GM12878 (cell line): ENCODE results near the gene ADGRA3. TPM values are rescaled to one million over a fixed set of nuclear protein-coding genes. Genes with fewer than 3 reads are reported as not detected.
A peak's percentile ranks its signal among the peaks of the same experiment; 100 is the strongest.

ENCODE experiments used
- ATAC-seq: fragments of 200-7000 bp; cut with Tn5 transposase; 3 replicates; pipeline ENCODE4 v1.9.1; 2020; ENCODE audit warnings: mild to moderate bottlenecking, moderate library complexity
- Bru-seq: library from RNA; stranded (reverse); fragments of 400-500 nt; gene quantifications from one replicate; lab custom pipeline; 2021; lab: Mats Ljungman, UMichigan
- BruChase-seq, 2 experiments: library from RNA; stranded (reverse); fragments of 400-500 nt; gene quantifications; one replicate each; lab custom pipeline; 2021; lab: Mats Ljungman, UMichigan
- BruUV-seq: library from RNA; stranded (reverse); fragments of 400-500 nt; replicated peaks from 2 replicates; lab custom pipeline; 2021; lab: Mats Ljungman, UMichigan
- CTCF ChIA-PET: fragments of 300-600 bp; sonication (Branson Sonifier 250); formaldehyde crosslinking; extraction: SDS; loops from one replicate; lab custom pipeline; 2021; ENCODE audit warnings: inconsistent platforms; lab: Yijun Ruan, JAX
- POLR2A ChIA-PET: fragments of 350-600 bp; formaldehyde crosslinking; extraction: SDS; loops from one replicate; lab custom pipeline; 2021; ENCODE audit warnings: inconsistent platforms; lab: Charles Lee
- RAD21 ChIA-PET: fragments of 300-600 bp; sonication (Branson Sonifier 250); formaldehyde crosslinking; loops from one replicate; lab custom pipeline; 2023; ENCODE audit warnings: antibody characterized with exemption; ENCODE audit not compliant: unreplicated experiment; lab: Charles Lee
- SMC1A ChIA-PET: fragments of 300-600 bp; sonication (Branson Sonifier 250); formaldehyde crosslinking; loops from one replicate; lab custom pipeline; 2023; ENCODE audit not compliant: unreplicated experiment, uncharacterized antibody; lab: Charles Lee
- DNase-seq: peaks from one replicate; pipeline ENCODE4 v3.0.0-alpha.2; 2011; ENCODE audit warnings: low read depth, low spot score
- FAIRE-seq: peaks from 3 replicates; lab custom pipeline; 2011; peaks lifted over from hg19 to GRCh38; lab: Jason Lieb, UNC
- H2AFZ ChIP-seq: 2 replicates; pipeline ENCODE4 v1.6.0; 2011; ENCODE audit warnings: low read depth, low read length, control low read depth; ENCODE audit not compliant: control insufficient read depth
- H3K27ac ChIP-seq: 2 replicates; pipeline ENCODE4 v1.5.1; 2011; ENCODE audit warnings: control low read depth; ENCODE audit not compliant: control insufficient read depth, insufficient read depth
- H3K27me3 ChIP-seq, 2 experiments: replicated peaks in 1 of 2; 2 replicates each; pipeline versions ENCODE4 v1.6.0 to v1.6.1; 2011; ENCODE audit warnings: low read length in 1 of 2; ENCODE audit not compliant: control insufficient read depth in 2 of 2, insufficient read depth in 2 of 2
- H3K36me3 ChIP-seq, 2 experiments: 2 replicates each; pipeline ENCODE4 v1.5.1; 2011; ENCODE audit warnings: low read length in 1 of 2; ENCODE audit not compliant: control insufficient read depth in 2 of 2, insufficient read depth in 2 of 2
- H3K4me1 ChIP-seq: 2 replicates; pipeline ENCODE4 v1.6.1; 2011; ENCODE audit warnings: mild to moderate bottlenecking, low read length, moderate library complexity, mixed read lengths; ENCODE audit not compliant: control insufficient read depth, insufficient read depth
- H3K4me2 ChIP-seq: 2 replicates; pipeline ENCODE4 v1.6.0; 2011; ENCODE audit warnings: control low read depth; ENCODE audit not compliant: control insufficient read depth, insufficient read depth
- H3K4me3 ChIP-seq: fragments of 200-600 bp; sonication (generic); 2 replicates; pipeline ENCODE4 v1.5.1; 2016
- H3K79me2 ChIP-seq: 2 replicates; pipeline ENCODE4 v1.6.0; 2011; ENCODE audit warnings: low read length; ENCODE audit not compliant: control insufficient read depth, insufficient read depth
- H3K9ac ChIP-seq: 2 replicates; pipeline ENCODE4 v1.8.0; 2011; ENCODE audit warnings: low read length, control low read depth, mixed read lengths; ENCODE audit not compliant: control insufficient read depth, insufficient read depth
- H3K9me3 ChIP-seq: replicated peaks from 3 replicates; pipeline ENCODE4 v1.5.1; 2011; ENCODE audit warnings: mild to moderate bottlenecking, low read length; ENCODE audit not compliant: control insufficient read depth, insufficient read depth
- H4K20me1 ChIP-seq: 2 replicates; pipeline ENCODE4 v1.6.0; 2011; ENCODE audit not compliant: control insufficient read depth, insufficient read depth
- CEBPZ ChIP-seq: fragments of 150-350 bp; IDR thresholded peaks from 2 replicates; pipeline ENCODE4 v1.6.1; 2016; ENCODE audit warnings: low read depth, low read length
- E2F8 ChIP-seq: fragments of 450-650 bp; IDR thresholded peaks from 2 replicates; pipeline ENCODE4 v1.6.1; 2018; ENCODE audit warnings: mild to moderate bottlenecking, low read depth, moderate library complexity; ENCODE audit not compliant: partially characterized antibody
- GATAD2B ChIP-seq: fragments of 450-650 bp; conservative IDR thresholded peaks from 2 replicates; pipeline ENCODE4 v1.6.1; 2017; ENCODE audit warnings: low read depth, mild to moderate bottlenecking, moderate library complexity
- NR2C2 ChIP-seq: IDR thresholded peaks from 2 replicates; pipeline ENCODE4 v1.6.1; 2011; ENCODE audit warnings: borderline replicate concordance, low read depth; ENCODE audit not compliant: control insufficient read depth, insufficient read length
- RBBP5 ChIP-seq: fragments of 200-600 bp; sonication (generic); conservative IDR thresholded peaks from 2 replicates; pipeline ENCODE4 v1.6.1; 2016
- RELB ChIP-seq: fragments of 450-650 bp; IDR thresholded peaks from 2 replicates; pipeline ENCODE4 v1.6.1; 2017; ENCODE audit warnings: low read depth, mild to moderate bottlenecking, moderate library complexity
- STAT3 ChIP-seq: IDR thresholded peaks from 2 replicates; pipeline ENCODE4 v1.6.1; 2011; ENCODE audit warnings: low read depth, low read length, improper control_type of control experiment
- ZBED1 ChIP-seq: IDR thresholded peaks from 2 replicates; pipeline ENCODE4 v1.6.1; 2016; ENCODE audit warnings: borderline replicate concordance
- WGBS: methylation state at CpG from one replicate; pipeline ENCODE4 v1.1.6; 2016; ENCODE audit warnings: low lambda C conversion rate; ENCODE audit not compliant: insufficient replicate concordance, insufficient coverage; ENCODE audit errors: missing lambda C conversion rate; 5-methylcytosine and 5-hydroxymethylcytosine counted together
- in situ Hi-C: fragments of 300-500 bp; cut with MboI; formaldehyde crosslinking; loops from 9 replicates; pipeline ENCODE4 v1.14.3; 2018; ENCODE audit warnings: mixed read lengths
- intact Hi-C: fragments of 100-400 bp; cut with micrococcal nuclease; formaldehyde crosslinking; loops from one replicate; pipeline ENCODE4 v1.14.2; 2022; ENCODE audit not compliant: unreplicated experiment
- long read RNA-seq, 2 experiments: library from polyadenylated mRNA; unstranded; transcript quantifications; one replicate each; pipeline ENCODE4 v2.0.0, GENCODE V29; 2019 to 2020
- polyA minus RNA-seq, 3 experiments: library from RNA; depleted of rRNA, polyadenylated mRNA; stranded (reverse); fragments of >200 nt; gene quantifications; 2 replicates each; pipeline ENCODE4 v1.2.3, GENCODE V29; 2011
- polyA plus RNA-seq, 11 experiments: library from polyadenylated mRNA; depleted of rRNA in 4 of 11; unstranded in 6 of 11; stranded (reverse) in 5 of 11; fragments of >200 nt; fragmentation: Nextera tagmentation in 4 of 11; fragmentation: Illumina TruSeq in 1 of 11; extraction: Ambion mirVana in 4 of 11; extraction: Trizol in 1 of 11; gene quantifications; 1 replicate in 1 of 11; 2 replicates in 10 of 11; pipeline versions ENCODE4 v1.2.1 to v1.2.3, GENCODE V29; 2011 to 2016; ENCODE audit warnings: inconsistent platforms in 2 of 11, missing spikeins in 2 of 11, low read depth in 1 of 11
- total RNA-seq, 4 experiments: library from RNA; depleted of rRNA in 3 of 4; stranded (reverse); fragments of >200 nt in 3 of 4; fragmentation: Illumina TruSeq in 1 of 4; extraction: Trizol in 1 of 4; gene quantifications; 2 replicates each; pipeline versions ENCODE4 v1.2.1 to v1.2.3, GENCODE V29; 2013 to 2021

The ADGRA3 gene
- 169 and 174 TPM in 2 replicates for total RNA-seq (2013; cell fraction: nucleolus; rRNA removed)
- 2.7 and 2.9 TPM in 2 replicates for total RNA-seq (2014; rRNA removed)
- total RNA-seq (2014; rRNA removed; fragmentation: Illumina TruSeq; extraction: Trizol) = 3.1 TPM in 2 replicates
- total RNA-seq (2021) = 2.2 and 3.6 TPM in 2 replicates
- polyA plus RNA-seq (2011; ENCODE audit: low read depth) = 0.72 TPM
- polyA plus RNA-seq (2011; rRNA removed) = 64.4 and 66.2 TPM in 2 replicates
- polyA plus RNA-seq (2011; cell fraction: cytosol; rRNA removed) = 31.5 and 38.8 TPM in 2 replicates
- polyA plus RNA-seq (2011; cell fraction: nucleus; rRNA removed) = 83.6 and 87.1 TPM in 2 replicates
- 0.65 and 0.95 TPM in 2 replicates for polyA plus RNA-seq (2012)
- polyA plus RNA-seq (2014; fragmentation: Illumina TruSeq; extraction: Trizol) = 3.1 and 3.5 TPM in 2 replicates
- under 1 TPM; 0.24 to 0.64 TPM for polyA plus RNA-seq (2014; fragmentation: Nextera tagmentation; extraction: Ambion mirVana)
- polyA plus RNA-seq (2014; rRNA removed) = 2.2 and 2.3 TPM in 2 replicates
- under 1 TPM; 0.95 to 0.98 TPM for polyA plus RNA-seq (2016; fragmentation: Nextera tagmentation; extraction: Ambion mirVana)
- 119 and 243 TPM in 2 replicates for polyA minus RNA-seq (2011; rRNA and poly(A)+ RNA removed)
- 16.3 and 23.4 TPM in 2 replicates for polyA minus RNA-seq (2011; cell fraction: cytosol; rRNA and poly(A)+ RNA removed)
- polyA minus RNA-seq (2011; cell fraction: nucleus; rRNA and poly(A)+ RNA removed) = 147 and 194 TPM in 2 replicates
- Bru-seq, nascent RNA = percentile 88 among the genes with signal in this experiment
- percentile 86 among the genes with signal in this experiment for BruChase-seq, experiment 1, labeled RNA remaining after a 6-hour chase
- BruChase-seq, experiment 2, labeled RNA remaining after a 2-hour chase = percentile 90 among the genes with signal in this experiment
- long read RNA-seq, experiment 1, partial matches to known transcripts = 5 of 5 reads
- long read RNA-seq, experiment 1, other reads (novel, unspliced or antisense) = 0 of 5 reads
- long read RNA-seq, experiment 2, partial matches to known transcripts = 18 of 32 reads
- long read RNA-seq, experiment 2, other reads (novel, unspliced or antisense) = 10 of 32 reads

- H3K9me3 ChIP-seq = no peaks in the 10 kb centered on the region
- in situ Hi-C loops = no loop called here
- ATAC-seq (peak; percentile 82), FAIRE-seq (no peak), DNase-seq (no peak)
- WGBS = 50% methylated on average over 21 of the region's 74 CpGs
- H4K20me1 ChIP-seq = no peaks in the 10 kb centered on the region
- H3K4me2 ChIP-seq = peak within 1 kb of the TSS; percentile 42; the same call in 1 of the 2 replicates
- ChIA-PET POLR2A (interaction anchor here (1.3 to 2.4 kb wide), 4 partner anchors 10 to 42 kb away, joined by 3 to 18 read pairs (median 14); no protein-coding TSS in a partner anchor), CTCF (interaction anchor here (1.0 to 2.6 kb wide), 8 partner anchors 9 to 105 kb away, joined by 3 to 10 read pairs (median 6); no protein-coding TSS in a partner anchor), RAD21 (interaction anchor here (1.2 to 2.8 kb wide), 10 partner anchors 10 to 88 kb away, joined by 3 to 9 read pairs (median 6); no protein-coding TSS in a partner anchor), SMC1A (interaction anchor here (0.8 to 2.4 kb wide), 6 partner anchors 9 to 105 kb away, joined by 3 to 11 read pairs (median 4); no protein-coding TSS in a partner anchor)
- H3K36me3 ChIP-seq = no peaks in the 10 kb centered on the region
- H3K4me1 ChIP-seq = no peaks in the 10 kb centered on the region
- H3K4me3 ChIP-seq = no peak within 1 kb of the TSS
- intact Hi-C loops = loop anchor here (5.0 kb wide), 2 partner anchors 81 to 176 kb away; partner anchors contain the start of gene GBA3
- BruUV-seq = TSS peak; percentile 50
- H3K27ac ChIP-seq = no peak within 1 kb of the TSS
- H2AFZ ChIP-seq = no peak within 1 kb of the TSS; the same call in 1 of the 2 replicates
- H3K27me3 ChIP-seq = peaks cover 0 to 3% of the 10 kb centered on the region in 2 experiments; a peak in 1 of 4 replicates
- H3K9ac ChIP-seq = no peak within 1 kb of the TSS
- H3K79me2 ChIP-seq = no peaks in the 10 kb centered on the region
- TF ChIP-seq RBBP5 = no peak
- no peak for TF ChIP-seq ZBED1
- TF ChIP-seq GATAD2B = no peak; the same call in 1 of the 2 replicates
- peak; percentile 44; the same call in 1 of the 2 replicates for TF ChIP-seq RELB
- no peak for TF ChIP-seq CEBPZ
- no peak for TF ChIP-seq NR2C2
- TF ChIP-seq E2F8 = no peak
- TF ChIP-seq STAT3 = no peak
Measured at GRCh38 chr4:22515888-22516541, at the start of gene ADGRA3. Gene ADGRA3, minus strand, starts transcription at chr4:22516066. Its CDS starts 282 bp downstream, at chr4:22515784.
